ENCODE data around the gene FRMD5.

DNA sequence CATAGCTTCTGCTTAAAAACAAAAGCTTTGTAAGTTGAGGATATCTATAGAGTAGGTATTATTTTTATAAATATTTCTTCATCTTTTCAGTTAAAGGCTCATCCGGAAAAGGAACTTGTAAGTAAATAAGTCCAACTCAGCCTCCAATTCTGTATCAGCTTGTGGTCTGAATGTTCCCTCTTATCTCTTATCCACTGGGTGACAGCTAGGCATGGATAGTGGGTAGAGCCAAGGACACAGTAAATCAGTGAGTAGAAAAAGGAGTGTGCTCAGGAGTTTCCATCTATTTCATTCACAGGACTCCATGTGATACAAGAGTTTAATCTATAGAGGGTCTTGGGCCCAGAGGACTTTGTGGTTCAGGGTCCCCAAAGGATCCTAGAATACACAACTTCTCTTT, 50.9 kb downstream of the FRMD5 start:
- TF ChIP-seq, protein P1, sequence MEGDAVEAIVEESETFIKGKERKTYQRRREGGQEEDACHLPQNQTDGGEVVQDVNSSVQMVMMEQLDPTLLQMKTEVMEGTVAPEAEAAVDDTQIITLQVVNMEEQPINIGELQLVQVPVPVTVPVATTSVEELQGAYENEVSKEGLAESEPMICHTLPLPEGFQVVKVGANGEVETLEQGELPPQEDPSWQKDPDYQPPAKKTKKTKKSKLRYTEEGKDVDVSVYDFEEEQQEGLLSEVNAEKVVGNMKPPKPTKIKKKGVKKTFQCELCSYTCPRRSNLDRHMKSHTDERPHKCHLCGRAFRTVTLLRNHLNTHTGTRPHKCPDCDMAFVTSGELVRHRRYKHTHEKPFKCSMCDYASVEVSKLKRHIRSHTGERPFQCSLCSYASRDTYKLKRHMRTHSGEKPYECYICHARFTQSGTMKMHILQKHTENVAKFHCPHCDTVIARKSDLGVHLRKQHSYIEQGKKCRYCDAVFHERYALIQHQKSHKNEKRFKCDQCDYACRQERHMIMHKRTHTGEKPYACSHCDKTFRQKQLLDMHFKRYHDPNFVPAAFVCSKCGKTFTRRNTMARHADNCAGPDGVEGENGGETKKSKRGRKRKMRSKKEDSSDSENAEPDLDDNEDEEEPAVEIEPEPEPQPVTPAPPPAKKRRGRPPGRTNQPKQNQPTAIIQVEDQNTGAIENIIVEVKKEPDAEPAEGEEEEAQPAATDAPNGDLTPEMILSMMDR (IDR thresholded peaks at IDR 0.05), result no peak
- no peak for TF ChIP-seq POLR2AphosphoS5 (IDR thresholded peaks at IDR 0.05)
- no peak for TF ChIP-seq POLR2A (IDR thresholded peaks at IDR 0.05)
- TF ChIP-seq EP300 (IDR thresholded peaks at IDR 0.05), result no peak
